GM19463 (cell line): ENCODE measurements around the gene HABP4.

Source experiments
- ATAC-seq: cut with Tn5 transposase; IDR thresholded peaks from one replicate; pipeline ENCODE4 v1.9.1; 2021; ENCODE audit warnings: mild to moderate bottlenecking, moderate library complexity; ENCODE audit not compliant: unreplicated experiment

Gene HABP4

DNA sequence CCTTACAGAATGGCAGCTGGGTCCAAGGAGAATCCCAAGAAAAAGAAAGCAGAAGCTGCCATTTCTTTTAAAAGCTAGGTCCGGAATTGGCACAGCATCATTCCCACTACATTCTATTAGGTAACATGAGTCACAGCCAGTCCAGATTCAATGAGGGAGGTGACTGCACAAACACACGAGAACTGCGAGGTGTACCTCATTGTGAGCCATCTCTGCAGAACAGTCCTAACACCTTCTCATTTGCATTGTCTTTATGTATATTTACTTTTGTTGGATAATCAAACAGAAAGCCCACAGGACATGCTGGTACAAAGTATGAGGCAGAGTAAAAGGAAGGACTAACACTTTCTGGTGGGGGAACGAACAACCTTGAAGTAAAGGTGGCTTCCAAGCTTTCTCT, 14.6 kb upstream of the HABP4 start:
- ATAC-seq = no peak

DNA sequence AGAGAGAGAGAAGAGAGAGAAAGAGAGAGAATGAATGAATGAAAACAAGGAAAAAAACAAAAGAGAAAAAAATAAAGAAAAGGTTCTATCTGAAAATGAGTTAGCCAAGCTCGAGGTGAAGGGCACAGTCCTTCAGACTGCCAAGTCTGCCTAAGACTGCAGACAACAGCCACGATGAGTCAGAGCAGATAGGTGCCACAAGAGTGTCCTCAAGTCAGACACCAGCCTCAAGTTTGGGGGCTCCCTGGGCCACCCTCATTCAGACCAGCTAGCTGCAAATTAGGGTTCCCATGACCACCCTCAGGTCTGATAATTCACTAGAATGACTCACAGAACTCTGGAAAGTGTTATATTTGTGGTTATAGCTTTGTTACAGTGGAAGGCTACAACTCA, 13.9 kb upstream of the HABP4 start:
- no peak for ATAC-seq

DNA sequence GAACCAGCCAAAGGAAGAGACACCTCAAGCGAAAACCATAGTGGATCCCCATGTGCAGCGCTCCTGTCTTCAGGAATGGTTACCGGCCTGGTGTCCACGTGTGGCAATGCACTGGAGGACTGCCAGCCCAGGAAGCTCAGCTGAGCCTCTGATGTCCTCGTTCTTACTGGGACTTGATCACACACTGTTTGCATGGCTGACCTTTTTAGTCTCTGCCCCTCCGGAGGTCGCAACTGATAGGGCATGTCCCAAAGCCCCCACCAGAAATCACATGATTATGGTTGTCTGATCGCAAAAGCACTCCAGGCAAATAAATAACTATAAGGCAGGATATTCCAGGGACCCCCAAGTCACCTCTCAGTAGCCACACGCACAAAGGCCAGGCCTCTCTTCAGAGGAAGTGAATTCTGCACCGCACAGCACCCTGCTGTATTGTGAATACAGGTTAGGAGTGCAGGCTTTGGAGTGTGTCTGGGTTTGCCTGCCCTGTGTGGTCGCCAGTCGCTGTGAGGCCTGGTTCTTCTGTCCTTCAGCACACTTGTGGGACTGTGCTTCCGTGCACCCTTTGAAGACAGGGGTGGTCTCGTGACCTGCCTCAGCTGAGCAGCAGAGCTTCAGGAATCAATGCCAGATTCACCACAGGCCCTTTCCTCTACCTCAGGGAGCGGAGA, 13.4 kb upstream of the HABP4 start:
- ATAC-seq = no peak

- ATAC-seq = no peak
These were observed 12.5 kb upstream of the HABP4 start for GRCh38 chr9:96437454-96437853.

- no peak for ATAC-seq
These were observed 9.2 kb upstream of the HABP4 start for GRCh38 chr9:96440671-96441199.

GRCh38 chr9:96441798-96442445, 8.0 kb upstream of the HABP4 start:
- ATAC-seq = no peak

DNA sequence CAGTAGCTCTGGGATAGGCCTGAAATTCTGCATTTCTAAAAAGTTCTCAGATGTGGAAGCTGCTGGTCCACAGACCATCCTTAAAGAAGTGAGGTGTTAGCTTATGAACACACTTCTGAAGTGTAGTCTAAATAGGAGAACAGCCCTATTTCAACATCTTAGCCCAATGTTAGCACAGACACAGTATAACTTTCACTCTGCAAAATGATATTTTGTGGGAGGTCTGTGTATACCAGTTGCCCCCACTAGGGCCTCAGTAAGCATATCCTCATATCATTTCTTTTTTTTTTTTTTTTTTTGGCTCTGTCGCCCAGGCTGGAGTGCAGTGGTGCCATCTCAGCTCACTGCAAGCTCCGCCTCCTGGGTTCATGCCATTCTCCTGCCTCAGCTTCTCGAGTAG, 7.5 kb upstream of the HABP4 start:
- ATAC-seq = no peak

DNA sequence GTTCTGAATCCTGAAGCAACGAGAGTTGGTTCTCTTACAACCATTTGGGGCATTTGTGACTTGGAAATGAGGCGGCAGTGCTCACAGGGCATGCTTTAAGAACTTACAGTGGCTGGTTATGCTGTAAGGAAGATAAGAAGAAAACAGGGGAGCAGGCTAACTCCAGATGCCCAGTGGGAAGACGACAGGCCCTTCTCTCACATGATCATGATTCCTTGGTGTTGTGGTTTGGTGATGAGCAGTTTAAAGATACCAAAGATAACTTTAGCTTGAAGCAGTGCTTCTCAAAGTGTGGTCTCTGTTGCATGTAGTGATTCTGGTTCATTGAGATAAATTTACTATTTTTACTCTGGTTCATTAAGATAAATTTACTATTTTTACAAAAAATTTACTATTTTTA, 2.6 kb upstream of the HABP4 start:
- ATAC-seq = no peak

- ATAC-seq = no peak
These were observed 1.3 kb upstream of the HABP4 start for GRCh38 chr9:96448546-96449170.

DNA sequence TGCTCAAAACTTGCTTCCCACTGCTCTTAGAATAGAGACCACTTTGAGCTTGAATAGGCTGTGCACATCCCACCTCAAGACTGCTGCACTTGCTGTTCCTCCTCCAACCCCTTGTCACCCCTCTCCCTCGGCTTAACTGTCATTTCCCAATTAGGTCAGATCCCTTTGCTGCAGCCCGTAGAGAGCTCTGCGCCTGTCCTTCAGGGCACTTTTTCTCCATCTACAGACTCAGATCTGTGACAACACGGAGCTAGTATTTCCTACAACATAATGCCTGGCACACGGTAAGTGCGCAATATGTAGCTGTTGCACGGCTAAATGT, 485 bp upstream of the HABP4 start:
- peak; percentile 10 for ATAC-seq

GRCh38 chr9:96450613-96451528, 902 bp downstream of the HABP4 start:
- ATAC-seq = no peak

- ATAC-seq = no peak
These were observed 3.7 kb downstream of the HABP4 start for GRCh38 chr9:96453625-96454024.

GRCh38 chr9:96457266-96457665, 7.3 kb downstream of the HABP4 start:
- no peak for ATAC-seq

GRCh38 chr9:96458226-96458625, 8.3 kb downstream of the HABP4 start:
- no peak for ATAC-seq

DNA sequence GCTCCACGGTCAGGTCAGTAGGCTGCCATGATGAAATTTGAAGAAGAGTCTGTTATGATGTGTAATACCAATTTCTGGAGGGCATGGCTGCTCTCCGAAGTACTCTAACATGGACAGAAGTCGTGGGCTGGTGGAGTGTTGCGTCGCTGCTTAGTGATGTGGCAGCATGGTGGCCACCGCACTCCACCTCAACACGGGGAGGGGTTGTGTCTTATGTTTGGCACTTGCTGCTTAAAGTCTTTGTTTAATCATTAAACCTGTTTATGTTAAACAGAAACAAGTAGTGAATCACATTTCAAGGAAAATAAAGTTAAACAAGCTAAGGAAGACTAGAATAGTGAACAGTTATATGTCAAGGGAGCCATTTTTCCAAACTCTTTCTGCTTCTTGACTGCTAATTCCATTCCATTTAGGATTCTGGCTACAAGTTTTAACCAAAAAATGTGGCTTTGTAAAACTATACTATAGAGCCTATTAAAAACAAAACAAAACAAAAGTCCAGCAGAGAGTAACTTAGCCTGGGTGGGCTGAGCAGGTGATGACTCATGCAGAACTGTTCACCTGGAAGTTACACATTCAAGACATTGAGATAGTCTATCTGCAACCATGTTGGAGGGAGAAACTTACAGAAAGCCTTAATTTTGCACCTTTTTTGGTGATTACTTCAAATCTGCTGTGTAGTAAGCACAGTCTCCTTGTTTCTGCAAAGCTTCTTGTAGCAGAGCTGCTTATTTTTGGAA, 9.5 kb downstream of the HABP4 start:
- no peak for ATAC-seq

DNA sequence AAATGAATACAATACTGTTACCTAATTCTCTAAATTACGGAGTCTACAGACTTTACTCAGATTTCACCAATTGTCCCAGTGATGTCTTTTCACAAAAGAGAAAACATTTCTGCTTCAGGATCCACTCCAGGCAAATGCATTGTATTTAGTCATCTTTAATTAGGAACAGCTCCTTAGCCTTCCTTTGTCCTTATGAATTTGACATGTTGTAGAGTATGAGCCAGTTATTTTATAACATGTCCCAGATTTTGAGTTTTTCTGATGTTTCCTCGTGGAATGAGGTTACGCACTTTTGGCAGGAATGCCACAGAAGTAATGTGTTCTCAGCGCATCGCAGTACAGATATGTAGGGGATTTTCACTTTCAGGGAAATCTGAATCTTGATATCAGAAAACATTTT, 10.5 kb downstream of the HABP4 start:
- no peak for ATAC-seq

DNA sequence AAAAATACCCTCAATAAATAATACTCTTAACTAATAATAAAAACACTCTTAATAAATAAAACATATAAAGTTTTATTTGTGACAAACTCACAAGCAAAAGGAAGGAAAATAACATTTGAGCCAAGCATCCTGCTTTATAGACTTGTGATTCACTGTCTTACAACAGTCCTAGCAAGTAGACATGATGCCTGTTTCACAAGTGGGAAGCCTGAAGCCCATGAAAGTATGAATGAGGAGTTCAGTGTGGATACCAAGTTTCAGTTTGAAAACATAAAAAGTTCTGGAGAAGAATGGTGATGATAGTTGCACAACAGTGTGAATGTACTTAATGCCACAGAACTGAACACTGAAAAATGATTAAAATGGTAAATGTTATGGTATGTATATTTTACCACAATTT, 10.9 kb downstream of the HABP4 start:
- no peak for ATAC-seq

- no peak for ATAC-seq
These were observed 11.4 kb downstream of the HABP4 start for GRCh38 chr9:96461336-96461735.

DNA sequence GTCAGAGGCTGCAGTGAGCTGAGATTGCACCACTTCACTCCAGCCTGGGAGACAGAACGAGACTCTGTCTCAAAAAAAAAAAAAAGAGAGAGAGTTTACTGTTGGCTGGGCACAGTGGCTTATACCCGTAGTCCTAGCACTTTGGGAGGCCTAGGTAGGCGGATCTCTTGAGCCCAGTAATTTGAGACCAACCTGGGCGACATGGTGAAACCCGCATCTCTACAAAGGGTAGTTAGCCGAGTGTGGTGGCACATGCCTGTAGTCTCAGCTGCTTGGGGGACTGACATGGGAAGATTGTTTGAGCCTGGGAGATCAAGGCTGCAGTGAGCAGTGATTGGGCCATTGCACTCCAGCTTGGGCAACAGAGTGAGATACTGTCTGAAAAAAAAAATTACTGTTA, 12.6 kb downstream of the HABP4 start:
- ATAC-seq = no peak

GRCh38 chr9:96464426-96464825, 14.5 kb downstream of the HABP4 start:
- ATAC-seq = no peak

- no peak for ATAC-seq
These were observed 17.8 kb downstream of the HABP4 start for GRCh38 chr9:96467784-96468183.
